KMS-11 (cell line): ENCODE data around the gene SLC1A2.
A peak's percentile ranks its signal among the peaks of the same experiment; 100 is the strongest.

Experiments
- H2AFZ ChIP-seq: fragments of 200-600 bp; sonication (generic); 2 replicates; pipeline ENCODE4 v1.6.1; 2016; ENCODE audit warnings: antibody characterized with exemption, mixed run types, low read depth
- H3K27ac ChIP-seq: fragments of 200-600 bp; sonication (generic); 2 replicates; pipeline ENCODE4 v1.6.1; 2016; ENCODE audit warnings: mild to moderate bottlenecking, mixed run types
- H3K27me3 ChIP-seq: fragments of 200-600 bp; sonication (generic); 2 replicates; pipeline ENCODE4 v1.6.1; 2017; ENCODE audit warnings: mild to moderate bottlenecking, low read depth, mixed run types, moderate library complexity; ENCODE audit not compliant: insufficient read depth
- H3K36me3 ChIP-seq: fragments of 200-600 bp; sonication (generic); 2 replicates; pipeline ENCODE4 v1.6.1; 2017; ENCODE audit warnings: mild to moderate bottlenecking, mixed run types; ENCODE audit not compliant: insufficient read depth
- H3K4me1 ChIP-seq: fragments of 200-600 bp; sonication (generic); 2 replicates; pipeline ENCODE4 v1.6.1; 2016; ENCODE audit warnings: mild to moderate bottlenecking, low read depth, mixed run types; ENCODE audit not compliant: poor library complexity, severe bottlenecking
- H3K4me2 ChIP-seq: fragments of 200-600 bp; sonication (generic); 2 replicates; pipeline ENCODE4 v1.7.0; 2016; ENCODE audit warnings: mild to moderate bottlenecking, mixed run types
- H3K4me3 ChIP-seq: fragments of 200-600 bp; sonication (generic); IDR thresholded peaks from 2 replicates; pipeline ENCODE4 v1.6.1; 2017; ENCODE audit warnings: low read depth, low read length, mixed read lengths; ENCODE audit not compliant: insufficient read depth
- H3K79me2 ChIP-seq: fragments of 200-600 bp; sonication (generic); 2 replicates; pipeline ENCODE4 v1.6.1; 2016; ENCODE audit warnings: low read depth, mixed run types; ENCODE audit not compliant: insufficient read depth
- H3K9ac ChIP-seq: fragments of 200-600 bp; sonication (generic); 2 replicates; pipeline ENCODE4 v1.6.1; 2016; ENCODE audit warnings: mild to moderate bottlenecking, mixed run types
- H4K20me1 ChIP-seq: fragments of 200-600 bp; sonication (generic); 2 replicates; pipeline ENCODE4 v1.6.1; 2016; ENCODE audit warnings: mild to moderate bottlenecking, mixed run types; ENCODE audit not compliant: insufficient read depth
- TF ChIP-seq, protein P1 (sequence below): fragments of 200-600 bp; sonication (generic); conservative IDR thresholded peaks from 2 replicates; pipeline ENCODE4 v1.6.1; 2017; ENCODE audit warnings: low read depth, mild to moderate bottlenecking, antibody characterized with exemption, low read length, moderate library complexity, mixed read lengths

The SLC1A2 gene

DNA sequence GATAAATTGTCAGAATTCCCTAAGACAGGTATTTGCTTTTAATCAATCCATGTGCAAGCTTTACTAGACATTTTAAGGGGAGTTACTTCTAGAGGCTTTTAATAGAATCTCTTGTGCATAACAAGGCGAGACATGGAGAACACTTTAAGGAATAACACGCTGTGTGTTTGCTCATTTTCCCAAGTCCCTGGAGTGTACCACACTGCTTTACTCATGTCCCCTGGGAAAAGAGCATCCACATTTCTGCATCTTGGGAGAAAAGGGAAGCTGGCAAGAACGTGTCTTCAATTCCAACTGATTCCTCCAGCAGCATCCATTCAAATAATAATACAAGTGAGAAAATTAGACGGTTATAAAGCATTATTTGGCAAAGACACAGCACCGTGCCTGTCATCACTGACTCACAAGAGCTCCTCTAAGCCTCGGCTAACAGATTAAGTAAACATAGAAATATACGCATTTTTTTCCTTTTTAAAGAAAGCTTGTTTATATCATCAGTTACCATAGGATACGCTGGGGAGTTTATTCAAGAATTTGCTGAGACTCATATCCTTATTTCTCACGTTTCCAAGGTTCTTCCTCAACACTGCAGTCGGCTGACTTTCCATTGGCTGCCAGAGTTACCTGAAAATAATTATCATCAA, 158.9 kb downstream of the SLC1A2 start:
- no peak overlapping the region for H3K4me2 ChIP-seq
- no peaks in the 10 kb centered on the region for H4K20me1 ChIP-seq
- TF ChIP-seq, protein P1, sequence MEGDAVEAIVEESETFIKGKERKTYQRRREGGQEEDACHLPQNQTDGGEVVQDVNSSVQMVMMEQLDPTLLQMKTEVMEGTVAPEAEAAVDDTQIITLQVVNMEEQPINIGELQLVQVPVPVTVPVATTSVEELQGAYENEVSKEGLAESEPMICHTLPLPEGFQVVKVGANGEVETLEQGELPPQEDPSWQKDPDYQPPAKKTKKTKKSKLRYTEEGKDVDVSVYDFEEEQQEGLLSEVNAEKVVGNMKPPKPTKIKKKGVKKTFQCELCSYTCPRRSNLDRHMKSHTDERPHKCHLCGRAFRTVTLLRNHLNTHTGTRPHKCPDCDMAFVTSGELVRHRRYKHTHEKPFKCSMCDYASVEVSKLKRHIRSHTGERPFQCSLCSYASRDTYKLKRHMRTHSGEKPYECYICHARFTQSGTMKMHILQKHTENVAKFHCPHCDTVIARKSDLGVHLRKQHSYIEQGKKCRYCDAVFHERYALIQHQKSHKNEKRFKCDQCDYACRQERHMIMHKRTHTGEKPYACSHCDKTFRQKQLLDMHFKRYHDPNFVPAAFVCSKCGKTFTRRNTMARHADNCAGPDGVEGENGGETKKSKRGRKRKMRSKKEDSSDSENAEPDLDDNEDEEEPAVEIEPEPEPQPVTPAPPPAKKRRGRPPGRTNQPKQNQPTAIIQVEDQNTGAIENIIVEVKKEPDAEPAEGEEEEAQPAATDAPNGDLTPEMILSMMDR = no peak
- no peak overlapping the region for H3K9ac ChIP-seq
- no peak overlapping the region for H3K4me3 ChIP-seq
- H3K79me2 ChIP-seq = no peaks in the 10 kb centered on the region
- no peak overlapping the region for H3K27ac ChIP-seq
- no peaks in the 10 kb centered on the region for H3K36me3 ChIP-seq
- H3K27me3 ChIP-seq = no peaks in the 10 kb centered on the region
- H2AFZ ChIP-seq = no peak overlapping the region
- H3K4me1 ChIP-seq = peaks cover 14% of the 10 kb centered on the region

DNA sequence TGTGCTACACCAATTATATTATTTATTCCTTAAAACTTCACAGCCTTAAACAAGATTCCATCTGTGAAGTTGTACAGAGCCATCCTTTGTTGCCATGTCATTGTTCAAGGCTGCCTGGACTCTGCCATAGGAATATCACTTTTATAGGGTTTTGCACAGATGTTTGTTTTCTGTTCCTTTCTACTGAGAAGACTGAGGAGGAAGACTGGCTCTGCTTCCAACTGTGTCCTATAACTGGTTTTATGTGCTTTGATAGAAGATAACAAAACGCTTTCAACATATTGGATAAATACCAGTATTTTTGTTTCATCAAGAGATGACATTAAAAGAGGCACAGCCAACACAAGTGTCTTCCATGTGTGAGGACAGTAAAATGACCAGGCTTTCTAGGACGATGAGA, 159.8 kb downstream of the SLC1A2 start:
- H3K27ac ChIP-seq = no peak overlapping the region
- no peak overlapping the region for H3K9ac ChIP-seq
- peaks cover 14% of the 10 kb centered on the region for H3K4me1 ChIP-seq
- H3K79me2 ChIP-seq = no peaks in the 10 kb centered on the region
- no peaks in the 10 kb centered on the region for H3K27me3 ChIP-seq
- no peak overlapping the region for H3K4me2 ChIP-seq
- H3K36me3 ChIP-seq = no peaks in the 10 kb centered on the region
- TF ChIP-seq, protein P1 = no peak
- H2AFZ ChIP-seq = no peak overlapping the region
- no peaks in the 10 kb centered on the region for H4K20me1 ChIP-seq
- H3K4me3 ChIP-seq = no peak overlapping the region

DNA sequence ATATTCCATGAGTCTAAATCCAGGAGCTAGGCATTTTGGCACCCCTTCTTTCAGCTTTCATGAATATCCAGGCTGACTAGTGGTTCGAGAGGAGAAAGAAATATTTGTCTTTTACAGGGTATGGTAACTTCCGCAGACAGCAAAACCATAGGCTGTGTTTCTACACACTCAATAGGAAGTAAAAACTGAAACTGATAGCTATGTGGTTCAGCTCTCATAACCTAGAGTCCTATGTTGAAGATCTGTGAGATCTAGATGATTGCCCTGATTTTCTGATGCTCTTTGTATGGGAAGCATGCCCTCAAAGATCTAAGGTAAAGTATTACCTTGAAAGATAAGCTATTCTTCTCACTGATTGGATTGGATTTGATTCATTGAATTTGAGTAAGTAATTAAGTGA, 162.1 kb downstream of the SLC1A2 start:
- H3K9ac ChIP-seq = no peak overlapping the region
- H4K20me1 ChIP-seq = no peaks in the 10 kb centered on the region
- H3K4me1 ChIP-seq = peaks cover 14% of the 10 kb centered on the region
- H3K79me2 ChIP-seq = no peaks in the 10 kb centered on the region
- H3K4me3 ChIP-seq = no peak overlapping the region
- no peaks in the 10 kb centered on the region for H3K27me3 ChIP-seq
- peak overlapping the region; percentile 34; the same call in 1 of the 2 replicates for H3K4me2 ChIP-seq
- TF ChIP-seq, protein P1 = no peak
- H3K36me3 ChIP-seq = no peaks in the 10 kb centered on the region
- H3K27ac ChIP-seq = no peak overlapping the region
- no peak overlapping the region for H2AFZ ChIP-seq

DNA sequence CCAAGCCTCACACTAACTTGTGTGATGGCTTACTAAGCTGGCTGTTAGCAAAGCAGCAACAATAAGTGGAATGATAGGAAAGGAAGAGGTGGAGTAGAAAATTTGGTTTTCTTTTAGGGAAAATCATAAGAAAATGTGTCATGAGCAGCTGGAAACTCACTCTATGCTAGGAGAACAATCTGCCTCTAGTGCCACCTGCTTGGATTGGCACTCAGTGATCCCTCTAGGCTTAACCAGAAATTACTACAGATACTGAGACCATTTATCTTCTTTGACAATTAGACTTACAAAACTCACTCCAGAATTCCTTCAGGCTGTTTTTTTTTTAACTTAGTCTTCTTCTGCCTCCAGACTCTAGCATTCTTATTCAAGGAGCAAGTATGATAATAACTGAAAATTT, 163.1 kb downstream of the SLC1A2 start:
- H3K27ac ChIP-seq = no peak overlapping the region

More for the DNA sequence above, 163.1 kb downstream of the SLC1A2 start:
- H3K4me1 ChIP-seq = peaks cover 14% of the 10 kb centered on the region
- no peak overlapping the region for H3K4me2 ChIP-seq
- TF ChIP-seq, protein P1 = no peak
- no peaks in the 10 kb centered on the region for H4K20me1 ChIP-seq
- no peak overlapping the region for H2AFZ ChIP-seq
- H3K9ac ChIP-seq = no peak overlapping the region
- no peak overlapping the region for H3K4me3 ChIP-seq
- no peaks in the 10 kb centered on the region for H3K27me3 ChIP-seq
- H3K79me2 ChIP-seq = no peaks in the 10 kb centered on the region
- H3K36me3 ChIP-seq = no peaks in the 10 kb centered on the region
